Fibroblast of skin of right quadriceps (primary cell): ENCODE measurements around the gene MYH8.

Source experiments
- DNase-seq: peaks from one replicate; pipeline ENCODE4 v3.0.0-alpha.2; 2013

The MYH8 gene

DNA sequence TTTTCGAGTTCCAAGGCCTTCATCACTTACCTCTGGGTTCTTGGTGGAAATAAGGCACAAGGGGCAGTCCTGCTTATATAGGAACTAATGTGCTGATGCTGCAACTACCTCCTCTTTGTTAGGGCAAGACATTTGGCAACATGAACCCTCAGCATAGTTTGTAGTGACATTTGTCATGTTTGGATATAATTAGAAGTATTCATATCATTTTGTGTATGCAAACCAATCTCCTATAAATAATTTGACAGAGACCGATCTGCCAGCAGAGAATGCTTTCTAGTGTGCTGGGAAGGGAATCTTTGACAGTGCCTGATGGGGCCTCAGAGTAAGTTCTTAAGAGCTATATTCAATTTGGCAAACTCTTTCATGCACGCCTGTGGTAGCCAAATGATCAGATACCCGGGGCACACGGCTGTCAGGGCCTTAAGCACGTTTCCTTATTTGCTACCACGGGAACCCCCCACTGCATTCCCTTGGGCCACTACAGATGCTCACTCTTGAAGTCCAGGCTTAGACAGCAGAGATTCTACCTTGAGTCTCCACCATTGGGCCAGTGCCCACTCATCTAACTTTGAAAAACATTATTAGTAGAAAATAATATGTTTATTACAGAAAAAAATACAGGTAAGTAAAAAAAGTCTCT, at the start of gene MYH8:
MYH8 (minus strand) TSS at position 51 of the 643 bp plus-strand sequence. CDS start 1,723 bp downstream, outside the sequence.
- no peak for DNase-seq

DNA sequence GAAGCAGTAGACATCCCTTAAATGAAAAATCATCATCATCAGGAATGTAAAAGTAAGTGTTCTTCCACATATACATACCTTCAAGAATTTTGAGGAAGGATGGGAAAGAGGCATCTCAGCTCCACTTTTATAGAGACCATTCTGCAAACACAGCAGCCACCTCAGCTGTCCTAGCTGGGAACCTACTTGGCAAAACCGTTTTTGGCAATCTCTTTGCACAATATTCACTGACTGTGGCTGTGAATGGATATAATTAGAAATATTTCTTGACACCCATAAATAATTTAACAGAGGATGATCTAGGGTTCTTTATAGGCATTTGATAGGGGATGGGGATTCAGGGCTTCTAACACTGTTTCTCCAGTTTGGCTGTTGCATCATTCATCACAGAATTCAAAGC, 47.7 kb upstream of the MYH8 start, which contains the start of gene MYH4:
MYH4 (minus strand) TSS at position 101 of the 400 bp plus-strand sequence. CDS start 2,814 bp downstream, outside the sequence.
- no peak for DNase-seq

DNA sequence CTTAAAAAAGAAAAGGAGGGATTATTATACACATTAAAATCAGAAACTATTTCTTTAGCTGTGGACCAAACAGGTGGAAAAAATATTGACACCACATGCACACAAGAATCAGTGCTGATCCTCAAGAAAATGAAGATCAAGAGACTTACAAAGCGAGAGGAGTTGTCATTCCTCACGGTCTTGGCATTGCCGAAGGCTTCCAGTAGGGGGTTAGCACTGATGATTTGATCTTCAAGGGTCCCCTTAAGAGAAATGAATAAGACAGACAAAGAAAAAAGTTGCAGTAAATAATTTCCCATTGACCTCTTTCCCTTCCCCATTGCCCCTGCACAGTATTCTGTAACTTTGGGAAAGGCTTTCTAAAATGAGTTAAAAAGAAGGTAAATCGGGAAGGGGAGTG, 41.7 kb upstream of the MYH8 start:
- no peak for DNase-seq

DNA sequence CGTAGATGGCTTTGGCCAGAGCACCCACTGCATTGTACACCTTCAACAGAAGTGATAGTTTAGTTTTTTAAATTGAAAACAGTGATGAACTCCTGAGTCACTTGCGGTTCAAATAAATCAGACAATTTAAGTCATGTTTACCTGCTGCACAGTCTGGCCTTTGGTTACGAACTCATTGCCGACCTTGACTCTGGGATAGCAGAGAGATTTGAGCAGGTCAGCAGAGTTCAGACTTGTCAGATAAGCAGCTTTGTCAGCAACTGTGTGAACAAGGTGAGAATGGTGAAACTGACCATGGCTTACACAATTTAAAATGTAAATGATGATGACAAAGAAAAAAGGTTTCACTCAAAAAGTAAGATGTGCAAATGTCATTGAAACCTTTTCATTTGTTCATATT, 38.3 kb upstream of the MYH8 start:
- no peak for DNase-seq

DNA sequence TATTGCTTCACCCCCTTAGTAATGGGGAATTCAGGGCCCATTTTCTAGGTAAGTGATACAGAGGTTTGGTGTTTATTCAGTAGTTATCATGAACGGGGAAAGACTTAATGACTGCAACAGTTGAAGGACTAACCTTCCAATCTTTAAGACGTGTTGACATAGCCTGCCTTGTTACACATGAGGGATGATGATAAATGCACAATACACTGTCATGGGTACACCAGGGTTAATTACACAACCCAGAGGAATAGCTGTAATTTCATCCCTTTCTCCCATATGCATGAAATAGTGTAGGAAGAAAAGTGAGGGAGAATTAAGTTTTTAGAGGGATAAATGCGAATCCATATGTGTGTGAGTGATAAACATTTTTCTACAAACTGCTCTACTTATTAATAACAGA, 37.0 kb upstream of the MYH8 start:
- no peak for DNase-seq

DNA sequence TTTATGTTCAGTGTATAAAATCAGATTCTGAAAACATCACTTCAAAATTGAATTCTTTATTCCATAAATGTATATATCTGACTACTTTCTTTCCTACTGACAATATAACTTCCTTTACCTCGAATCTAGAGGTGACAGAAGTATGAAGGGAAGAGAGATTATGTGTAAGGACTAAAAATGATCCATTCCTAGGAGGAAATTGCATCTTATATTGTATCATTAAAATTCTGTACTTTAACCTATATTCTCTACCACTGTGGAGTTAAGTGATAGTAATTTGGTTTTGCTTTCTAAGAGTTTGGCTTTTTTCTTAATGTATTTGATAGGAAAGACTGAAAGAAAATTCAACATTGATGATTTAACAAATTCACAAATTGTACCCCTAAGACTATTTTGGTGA, 36.2 kb upstream of the MYH8 start:
- DNase-seq = no peak

DNA sequence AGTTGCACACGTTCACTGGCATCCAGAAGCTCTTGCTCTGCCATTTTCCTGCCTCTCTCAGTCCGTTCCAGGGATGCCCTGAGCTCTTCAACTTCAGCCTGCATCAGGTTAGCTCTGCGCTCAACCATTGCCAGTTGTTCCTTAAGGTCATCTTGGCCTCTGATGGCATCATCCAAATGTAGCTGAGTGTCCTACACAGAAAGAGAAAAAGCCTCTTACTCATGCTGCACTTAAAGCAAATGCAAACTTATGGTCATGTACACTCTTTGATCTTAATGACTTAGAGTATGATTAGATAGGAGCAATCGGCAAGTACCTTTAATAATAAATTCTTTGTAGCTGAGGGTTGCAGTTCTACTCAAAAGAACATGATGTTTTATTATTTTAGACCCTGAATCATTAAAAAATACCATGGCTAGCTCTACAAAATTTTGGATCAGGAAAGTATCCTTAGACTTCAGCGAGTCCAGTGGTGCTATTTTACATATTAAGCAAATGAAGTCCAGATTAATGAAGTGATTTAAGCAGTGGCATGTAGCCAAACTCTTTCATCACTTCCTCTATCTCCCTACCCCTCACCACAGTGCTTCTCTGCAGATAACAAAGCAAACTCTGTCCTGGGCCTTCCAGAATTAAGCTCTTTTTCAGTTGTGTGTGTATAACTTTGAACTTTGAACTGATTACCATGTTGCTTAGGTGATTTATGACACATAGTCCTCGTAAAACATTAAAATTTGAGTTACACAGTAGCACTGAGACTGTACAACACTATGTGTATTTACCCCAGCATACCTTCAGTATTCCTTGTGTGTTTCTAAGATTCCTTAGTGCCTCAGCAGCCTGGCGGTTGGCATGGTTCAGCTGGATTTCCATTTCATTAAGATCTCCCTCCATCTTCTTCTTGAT, 25.5 kb upstream of the MYH8 start:
- no peak for DNase-seq

DNA sequence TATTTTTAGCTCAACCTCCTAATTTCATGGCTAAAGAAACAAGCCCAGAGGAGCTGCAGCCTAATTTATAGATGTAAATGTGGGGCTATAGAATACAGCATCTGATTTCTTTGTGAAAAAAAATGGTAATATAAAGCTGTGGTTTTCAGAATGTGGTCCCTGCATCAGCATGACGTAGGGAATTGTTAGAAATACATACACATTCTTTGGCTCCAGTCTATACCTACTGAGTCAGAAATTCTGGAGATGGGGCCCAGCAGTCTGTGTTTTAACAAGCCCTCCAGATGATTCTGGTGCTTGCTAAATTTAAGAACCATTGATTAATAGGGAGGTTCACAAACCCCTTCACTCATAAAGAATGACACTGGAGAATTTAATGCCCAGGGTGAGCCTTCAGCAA, 18.1 kb upstream of the MYH8 start:
- peak; percentile 29 for DNase-seq

DNA sequence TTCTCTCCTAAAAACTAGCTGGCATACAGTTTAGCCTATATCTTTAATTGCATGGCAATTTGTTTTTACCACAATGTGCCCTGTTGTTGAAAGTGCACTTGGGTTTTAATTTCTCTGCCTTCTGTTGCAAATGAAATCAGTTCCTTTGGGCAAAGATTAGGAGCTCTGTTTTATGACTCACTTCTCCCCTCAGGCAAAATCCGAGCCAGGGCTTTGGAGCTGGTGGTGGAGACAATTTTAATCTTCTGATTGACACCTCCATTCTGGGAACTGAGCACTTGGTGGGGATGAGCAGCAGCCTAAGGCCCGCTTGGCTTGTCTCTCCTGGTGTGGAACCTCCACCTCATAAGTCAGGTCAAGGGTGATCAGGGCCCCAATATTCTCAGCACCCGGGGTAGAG, 13.3 kb upstream of the MYH8 start:
- DNase-seq = no peak

DNA sequence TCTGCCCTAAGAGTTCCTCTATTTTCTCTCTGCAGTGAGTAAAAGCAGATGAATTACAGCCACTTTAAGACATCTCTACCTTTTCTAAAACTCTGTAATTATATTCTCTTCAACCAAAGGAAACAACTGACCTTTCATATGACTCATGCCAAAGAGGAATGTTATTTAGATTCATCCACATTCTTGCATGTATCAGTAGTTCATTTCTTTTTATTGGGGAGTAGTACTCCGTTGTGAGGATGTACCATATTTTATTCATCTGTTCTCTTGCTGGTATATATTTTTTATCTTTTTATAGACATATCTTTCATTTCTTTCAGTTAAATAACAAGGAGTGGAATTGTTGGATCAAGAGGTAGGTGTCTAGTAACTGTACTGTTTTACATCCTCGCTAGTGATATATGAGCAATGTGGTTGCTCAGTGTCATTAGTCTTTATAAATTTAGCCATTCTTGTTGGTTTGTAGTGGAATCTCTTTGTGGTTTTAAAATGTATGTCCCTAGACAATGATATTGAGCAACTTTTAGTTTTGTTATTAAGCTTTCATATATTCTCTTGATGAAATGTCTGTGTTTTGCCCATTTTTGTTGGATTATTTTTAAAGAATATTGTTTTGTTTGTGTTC, 7.8 kb upstream of the MYH8 start:
- DNase-seq = peak; percentile 44

DNA sequence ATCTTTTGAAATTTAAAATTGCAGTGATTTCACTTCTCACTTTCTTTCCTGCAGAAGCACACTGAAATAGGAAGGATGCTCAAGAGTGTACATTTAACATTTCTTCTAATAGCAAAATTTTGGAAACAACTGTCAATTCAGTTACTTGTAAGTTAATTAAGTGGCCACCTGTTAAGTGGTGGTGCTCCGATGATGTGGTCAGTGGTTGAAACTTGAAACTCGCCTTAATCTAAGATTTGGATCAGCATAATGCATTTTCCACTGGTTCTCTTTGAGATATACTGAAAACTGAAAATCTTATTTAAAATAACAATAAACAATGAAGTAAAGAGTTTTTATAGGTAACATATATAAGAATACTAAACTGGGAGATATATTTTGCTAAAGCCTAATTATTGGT, 7.0 kb upstream of the MYH8 start:
- no peak for DNase-seq

DNA sequence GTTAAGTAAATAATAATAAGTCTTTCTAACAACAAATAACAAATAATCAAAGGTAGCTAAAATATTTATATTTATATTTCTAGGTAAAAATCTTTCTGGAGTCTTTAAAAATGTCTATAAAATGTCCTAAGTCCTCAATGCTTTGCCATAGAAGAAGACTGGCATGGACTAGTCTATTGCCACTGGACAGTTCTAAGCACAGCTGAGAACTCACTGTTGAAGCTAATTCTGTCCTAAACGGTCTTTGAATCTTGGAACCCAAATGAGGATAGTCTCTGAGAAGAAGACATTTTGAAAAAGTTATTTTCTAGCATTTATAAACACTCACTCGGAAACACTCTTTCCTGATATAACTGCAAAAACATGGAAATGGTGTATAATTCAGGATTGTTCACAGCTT, 539 bp downstream of the MYH8 start:
- DNase-seq = no peak

DNA sequence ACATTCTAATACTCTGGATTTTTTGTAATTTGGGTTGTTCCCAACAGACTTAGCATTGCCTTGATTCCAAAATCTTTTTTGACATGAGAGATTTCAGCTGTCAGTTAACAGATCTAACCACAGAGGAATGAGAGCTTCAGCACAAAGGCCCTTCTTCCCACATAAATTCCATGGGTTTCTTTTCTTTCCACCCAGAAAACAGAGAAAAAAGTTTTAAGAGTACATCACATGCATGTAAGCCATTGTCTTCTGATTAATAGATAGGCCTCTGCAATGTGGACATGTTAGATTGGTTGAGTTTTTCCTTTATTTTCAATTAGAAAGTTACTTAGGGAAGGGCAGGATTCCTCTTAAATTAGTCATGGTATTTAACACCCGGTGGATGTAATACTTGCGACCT, 939 bp downstream of the MYH8 start:
- no peak for DNase-seq

DNA sequence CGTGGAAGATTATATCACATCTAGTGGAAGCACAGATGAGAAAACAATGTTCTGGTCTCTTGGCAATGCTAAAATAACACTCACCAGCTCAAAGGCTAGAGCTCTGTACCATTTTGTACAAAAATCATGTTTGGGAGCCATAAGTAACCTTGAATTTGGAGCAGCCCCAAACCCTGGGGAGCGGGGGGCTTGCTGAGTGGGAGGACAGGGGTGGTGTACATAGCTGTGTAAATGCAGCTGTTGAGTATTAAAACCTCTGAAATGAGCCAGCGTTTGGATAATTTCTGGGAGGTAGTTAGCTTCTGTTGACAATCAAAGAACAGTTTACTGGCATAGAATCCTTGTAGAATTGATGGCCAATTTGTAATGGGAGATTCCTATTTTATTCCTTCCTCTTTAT, 4.3 kb downstream of the MYH8 start:
- no peak for DNase-seq

DNA sequence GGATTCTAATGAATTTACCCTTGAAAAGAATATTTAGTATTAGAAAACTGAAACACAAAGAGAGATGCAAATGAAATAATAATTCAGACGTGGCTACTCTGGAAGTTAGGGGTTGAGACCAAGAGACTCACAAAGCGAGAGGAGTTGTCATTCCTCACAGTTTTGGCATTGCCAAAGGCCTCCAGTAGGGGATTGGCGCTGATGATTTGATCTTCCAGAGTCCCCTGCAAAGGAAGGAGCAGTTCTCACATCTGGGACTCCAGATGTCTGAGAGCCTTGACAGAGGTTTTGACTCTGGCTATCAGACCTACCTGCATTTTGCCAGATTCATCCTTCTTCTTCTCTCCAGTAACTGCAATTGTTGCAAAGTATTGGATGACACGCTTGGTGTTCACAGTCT, 6.6 kb downstream of the MYH8 start:
- no peak for DNase-seq

DNA sequence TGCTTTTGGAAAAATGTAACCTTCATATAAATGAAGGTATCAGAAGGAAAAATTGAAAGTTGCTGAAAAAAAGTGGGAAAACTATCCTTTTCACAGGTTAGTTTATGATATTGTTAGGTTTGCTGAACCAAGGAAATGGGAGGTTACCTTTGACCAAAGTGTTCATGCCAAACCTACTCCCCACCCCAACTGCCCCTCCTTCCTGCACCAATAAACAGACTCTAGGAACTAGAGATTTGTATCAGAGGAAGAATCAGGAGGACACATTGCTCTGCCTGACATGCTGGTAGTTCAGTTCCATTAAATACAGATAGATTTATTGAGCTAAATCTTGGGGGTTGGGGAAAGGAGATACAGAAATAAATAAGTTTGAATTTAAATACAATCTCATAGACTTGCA, 18.2 kb downstream of the MYH8 start:
- DNase-seq = no peak

DNA sequence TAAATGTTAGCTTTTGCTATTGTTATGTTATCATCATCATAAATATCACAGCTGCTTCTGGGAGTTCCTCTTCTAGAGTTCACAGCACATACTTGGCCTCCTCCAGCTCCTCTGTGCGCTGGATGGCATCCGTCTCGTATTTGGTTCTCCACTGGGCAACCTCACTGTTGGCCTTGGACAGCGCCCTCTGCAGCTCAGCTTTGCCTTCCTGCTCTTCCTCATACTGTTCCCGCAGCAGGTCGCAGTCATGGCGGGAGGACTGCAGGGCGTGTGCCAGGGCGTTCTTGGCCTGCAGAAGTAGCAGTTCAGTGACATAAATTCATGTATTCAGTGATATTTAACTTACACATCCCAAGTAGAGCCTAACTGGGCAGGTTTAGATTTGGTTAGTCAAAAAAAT, 23.4 kb downstream of the MYH8 start:
- DNase-seq = no peak

DNA sequence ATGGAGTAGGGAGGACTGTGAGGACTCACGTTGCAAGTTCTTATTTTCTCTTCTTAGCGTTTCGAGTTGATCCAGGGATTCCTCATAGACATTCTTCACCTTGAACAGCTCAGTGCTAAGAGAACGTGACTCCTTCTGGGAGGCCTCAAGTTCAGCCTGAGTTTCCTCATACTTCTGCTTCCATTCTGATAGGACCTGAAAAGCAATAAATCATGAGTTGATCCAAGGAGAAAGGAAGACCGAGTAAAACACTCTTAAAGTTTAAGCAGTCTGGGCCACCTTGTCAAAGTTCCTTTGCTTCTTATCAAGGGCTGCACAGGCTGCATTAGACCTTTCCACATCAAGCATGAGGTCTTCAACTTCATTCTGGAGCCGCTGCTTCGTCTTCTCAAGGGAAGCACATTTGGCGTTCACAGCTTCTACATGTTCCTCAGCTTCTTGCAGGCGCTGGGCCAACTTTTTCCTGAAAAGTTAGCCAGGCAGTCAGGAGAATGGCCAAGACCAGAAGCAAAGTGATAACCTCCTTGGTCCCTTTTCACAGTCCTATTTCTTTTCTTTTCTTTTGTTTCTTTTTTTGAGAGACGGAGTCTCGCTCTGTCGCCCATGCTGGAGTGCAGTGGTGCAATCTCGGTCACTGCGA, 25.1 kb downstream of the MYH8 start:
- DNase-seq = no peak

DNA sequence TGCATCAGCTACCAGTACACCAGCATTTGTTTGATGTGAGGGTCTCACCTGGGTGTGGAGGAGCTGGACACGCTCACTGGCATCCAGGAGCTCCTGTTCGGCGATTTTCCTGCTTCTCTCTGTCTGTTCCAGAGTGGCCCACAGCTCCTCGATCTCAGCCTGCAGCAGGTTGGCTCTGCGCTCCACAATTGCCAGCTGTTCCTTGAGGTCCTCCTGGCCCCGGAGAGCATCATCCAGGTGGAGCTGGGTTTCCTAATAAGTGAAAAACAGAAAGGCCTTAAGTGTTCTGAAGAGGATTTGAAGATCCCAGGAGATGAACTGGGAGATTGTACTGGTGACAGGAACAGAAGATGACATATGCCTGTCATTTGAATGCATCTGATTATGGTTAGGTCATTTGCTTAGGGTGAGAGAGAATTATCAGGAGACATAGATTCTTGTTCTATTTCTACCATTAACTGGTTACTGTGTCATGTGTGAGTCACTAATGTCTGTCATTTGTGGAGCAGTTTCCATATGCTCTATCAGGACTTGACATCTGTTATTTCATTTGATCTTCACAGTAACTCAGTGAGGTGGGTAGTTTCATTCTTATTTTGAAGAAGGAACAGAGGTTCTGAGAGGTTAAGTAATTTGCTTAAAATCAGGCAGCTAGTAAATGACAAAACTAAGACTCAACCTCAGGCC, 27.4 kb downstream of the MYH8 start:
- no peak for DNase-seq

DNA sequence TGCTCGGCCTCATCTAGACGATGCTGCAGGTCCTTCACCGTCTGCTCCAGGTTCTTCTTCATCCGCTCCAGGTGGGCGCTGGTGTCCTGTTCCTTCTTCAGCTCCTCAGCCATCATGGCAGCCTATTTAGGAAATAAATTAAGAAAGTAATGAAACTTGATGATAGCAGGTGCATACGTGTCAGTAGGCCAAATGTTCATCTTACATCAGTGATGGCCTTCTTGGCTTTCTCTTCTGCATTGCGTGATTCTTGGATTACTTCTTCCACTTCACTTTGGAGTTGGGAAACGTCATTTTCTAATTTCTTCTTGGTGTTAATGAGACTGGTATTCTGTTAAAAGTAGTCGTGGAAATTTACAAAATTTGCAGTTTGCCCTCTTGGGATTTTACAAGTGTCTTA, 28.9 kb downstream of the MYH8 start:
- DNase-seq = no peak

DNA sequence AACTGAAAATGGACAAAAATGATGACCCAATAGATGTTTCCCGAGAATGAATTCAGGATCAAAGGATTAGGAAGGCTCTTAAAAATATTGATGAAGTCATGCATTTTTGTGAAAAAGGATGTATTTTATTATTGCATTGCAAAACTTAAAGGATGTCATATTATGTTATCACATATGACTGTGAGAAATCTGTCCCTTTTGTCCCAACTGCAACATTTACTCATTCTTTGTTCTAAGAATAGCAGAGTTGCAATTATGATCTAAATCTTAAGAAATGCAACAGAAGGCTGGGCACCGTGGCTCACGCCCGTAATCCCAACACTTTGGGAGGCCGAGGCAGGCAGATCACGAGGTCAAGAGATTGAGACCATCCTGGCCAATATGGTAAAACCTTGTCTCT, 35.9 kb downstream of the MYH8 start:
- DNase-seq = no peak

DNA sequence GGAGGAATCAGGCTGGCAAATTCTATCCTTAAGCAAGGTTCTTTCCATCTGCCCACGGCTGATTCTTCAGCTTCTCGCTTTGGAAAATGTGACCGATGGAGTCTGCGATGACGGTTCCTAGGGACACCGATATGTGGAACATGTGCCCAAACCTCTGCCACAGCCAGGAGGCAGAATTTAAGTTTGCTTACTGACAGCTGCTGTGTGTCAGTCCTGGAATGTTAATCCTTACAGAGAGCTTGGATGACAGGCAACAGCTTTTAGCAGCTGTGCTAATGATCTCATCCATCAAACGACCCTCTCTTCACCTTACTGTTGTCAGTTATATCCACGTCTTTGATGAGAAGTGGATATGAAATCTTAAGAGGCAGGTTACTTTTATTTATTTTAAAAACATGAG, 37.6 kb downstream of the MYH8 start:
- peak; percentile 2 for DNase-seq
